ENCODE measurements around the gene RNGTT.

Gene RNGTT

GRCh38 chr6:88967891-88968290 is 4.5 kb upstream of the RNGTT start:
- Histone ChIP-seq H3K36me3 (0 out of 2 replicates have a peak, but pooled peaks cover 3% of the 10 kb centered on the region), H3K27me3 (ENCODE audit: insufficient read depth, low read depth, severe bottlenecking) (no peaks in the 10 kb centered on the region), H3K4me3 (ENCODE audit: low read depth, low read length) (no peak overlapping the region), H3K9me3 (ENCODE audit: severe bottlenecking) (no peaks in the 10 kb centered on the region), H3K27ac (no peak overlapping the region)
- no peak for TF ChIP-seq CTCF (IDR thresholded peaks at IDR 0.05; ENCODE audit: low read depth, low read length)
- DNase-seq: no peak

GRCh38 chr6:88965691-88966090 is 2.3 kb upstream of the RNGTT start:
- no peak for DNase-seq
- H3K9me3 ChIP-seq (ENCODE audit: severe bottlenecking): no peaks in the 10 kb centered on the region
- no peak for TF ChIP-seq CTCF (IDR thresholded peaks at IDR 0.05; ENCODE audit: low read depth, low read length)
- H3K36me3 ChIP-seq: peaks cover 3% of the 10 kb centered on the region; the same call in 1 of the 2 replicates
- H3K27me3 ChIP-seq (ENCODE audit: insufficient read depth, low read depth, severe bottlenecking): no peaks in the 10 kb centered on the region
- H3K27ac ChIP-seq: no peak overlapping the region
- H3K4me3 ChIP-seq (ENCODE audit: low read depth, low read length): no peak overlapping the region

- no peak for DNase-seq
- H3K4me3 ChIP-seq (ENCODE audit: low read depth, low read length): peak overlapping the region; percentile 72
- no peak overlapping the region for H3K27ac ChIP-seq
- TF ChIP-seq CTCF (IDR thresholded peaks at IDR 0.05; ENCODE audit: low read depth, low read length): no peak
- no peaks in the 10 kb centered on the region for H3K27me3 ChIP-seq (ENCODE audit: insufficient read depth, low read depth, severe bottlenecking)
- H3K9me3 ChIP-seq (ENCODE audit: severe bottlenecking): no peaks in the 10 kb centered on the region
- peaks cover 3% of the 10 kb centered on the region; the same call in 1 of the 2 replicates for H3K36me3 ChIP-seq
Measured at GRCh38 chr6:88964509-88964908, 1.1 kb upstream of the RNGTT start.

GRCh38 chr6:88958842-88959241 is 4.6 kb downstream of the RNGTT start:
- no peak for DNase-seq
- no peaks in the 10 kb centered on the region for H3K27me3 ChIP-seq (ENCODE audit: insufficient read depth, low read depth, severe bottlenecking)
- no peak overlapping the region for H3K4me3 ChIP-seq (ENCODE audit: low read depth, low read length)
- peaks cover 6% of the 10 kb centered on the region for H3K36me3 ChIP-seq
- no peaks in the 10 kb centered on the region for H3K9me3 ChIP-seq (ENCODE audit: severe bottlenecking)
- H3K27ac ChIP-seq: no peak overlapping the region
- no peak for TF ChIP-seq CTCF (IDR thresholded peaks at IDR 0.05; ENCODE audit: low read depth, low read length)

- H3K27ac ChIP-seq: no peak overlapping the region
- no peak for TF ChIP-seq CTCF (IDR thresholded peaks at IDR 0.05; ENCODE audit: low read depth, low read length)
- H3K9me3 ChIP-seq (ENCODE audit: severe bottlenecking): peaks cover 3% of the 10 kb centered on the region
- no peak for DNase-seq
- no peak overlapping the region for H3K4me3 ChIP-seq (ENCODE audit: low read depth, low read length)
- H3K27me3 ChIP-seq (ENCODE audit: insufficient read depth, low read depth, severe bottlenecking): no peaks in the 10 kb centered on the region
- peaks cover 9% of the 10 kb centered on the region for H3K36me3 ChIP-seq
Measured at GRCh38 chr6:88953550-88954386, 9.7 kb downstream of the RNGTT start.

Measured in WERI-Rb-1 (cell line).